Panc1 (cell line): ENCODE measurements around the gene LAG3. TPM values are rescaled to one million over a fixed set of nuclear protein-coding genes. Genes with fewer than 3 reads are reported as not detected.
A peak's percentile ranks its signal among the peaks of the same experiment; 100 is the strongest.

Experiments
- ATAC-seq: fragments of 200-7000 bp; cut with Tn5 transposase; 2 replicates; pipeline ENCODE4 v1.9.1; 2020; ENCODE audit warnings: mild to moderate bottlenecking, moderate library complexity
- BruUV-seq: library from RNA; stranded (reverse); fragments of 400-500 nt; replicated peaks from 2 replicates; lab custom pipeline; 2021; lab: Mats Ljungman, UMichigan
- CTCF ChIA-PET: fragments of 300-600 bp; sonication (Branson Sonifier 250); formaldehyde crosslinking; loops from one replicate; lab custom pipeline; 2022; ENCODE audit warnings: antibody characterized with exemption; lab: Charles Lee
- POLR2A ChIA-PET: fragments of 300-600 bp; sonication (Branson Sonifier 250); formaldehyde crosslinking; loops from one replicate; lab custom pipeline; 2022; ENCODE audit warnings: antibody characterized with exemption; lab: Charles Lee
- DNase-seq: peaks from one replicate; pipeline ENCODE4 v3.0.0-alpha.2; 2010; ENCODE audit warnings: low read depth, low spot score
- H3K27ac ChIP-seq: 2 replicates; pipeline ENCODE4 v1.5.1; 2011; ENCODE audit warnings: mild to moderate bottlenecking, low read length, inconsistent platforms
- H3K27me3 ChIP-seq: fragments of 200-500 bp; sonication (Bioruptor generic); 2 replicates; pipeline ENCODE4 v1.6.0; 2014; ENCODE audit warnings: low read length, inconsistent platforms; ENCODE audit not compliant: control insufficient read depth, insufficient read depth
- H3K36me3 ChIP-seq: fragments of 200-500 bp; sonication (Bioruptor generic); 2 replicates; pipeline ENCODE4 v1.5.1; 2014; ENCODE audit warnings: inconsistent platforms, mild to moderate bottlenecking, low read length, moderate library complexity; ENCODE audit not compliant: control insufficient read depth, insufficient read depth
- H3K4me1 ChIP-seq: 2 replicates; pipeline ENCODE4 v1.5.1; 2011; ENCODE audit warnings: inconsistent platforms, mild to moderate bottlenecking, low read length, moderate library complexity; ENCODE audit not compliant: control insufficient read depth, insufficient read depth
- H3K4me3 ChIP-seq, 2 experiments: 2 replicates each; pipeline ENCODE4 v1.5.1; 2011 to 2012; ENCODE audit warnings: low read depth in 2 of 2, low read length in 2 of 2, mild to moderate bottlenecking in 2 of 2, inconsistent platforms in 1 of 2, moderate library complexity in 1 of 2
- H3K9me3 ChIP-seq: fragments of 200-500 bp; sonication (Bioruptor generic); 2 replicates; pipeline ENCODE4 v1.5.1; 2014; ENCODE audit warnings: low read depth, mild to moderate bottlenecking, inconsistent platforms, low read length, moderate library complexity; ENCODE audit not compliant: control insufficient read depth, insufficient read depth
- POLR2AphosphoS5 ChIP-seq: IDR thresholded peaks from 2 replicates; pipeline ENCODE4 v1.6.1; 2012; ENCODE audit warnings: mild to moderate bottlenecking, low read depth, low read length, moderate library complexity
- SIN3A ChIP-seq: IDR thresholded peaks from 2 replicates; pipeline ENCODE4 v1.6.1; 2012; ENCODE audit warnings: low read depth, mild to moderate bottlenecking, low read length, moderate library complexity, borderline replicate concordance; ENCODE audit not compliant: insufficient read depth
- TCF7L2 ChIP-seq: IDR thresholded peaks from 2 replicates; pipeline ENCODE4 v1.6.1; 2011; ENCODE audit warnings: mild to moderate bottlenecking, low read depth, low read length, inconsistent platforms
- in situ Hi-C: cut with HindIII; loops from 2 replicates; pipeline ENCODE4 v1.10.0; 2016; ENCODE audit warnings: low sequenced_read_pairs, low pct_unique_long_range_greater_than_20kb
- intact Hi-C: fragments of 100-400 bp; cut with micrococcal nuclease; formaldehyde crosslinking; loops from one replicate; pipeline ENCODE4 v1.10.0; 2022; ENCODE audit not compliant: unreplicated experiment
- total RNA-seq: library from RNA; stranded (reverse); gene quantifications from one replicate; pipeline ENCODE4 v1.2.1, GENCODE V29; 2021; ENCODE audit not compliant: unreplicated experiment
- TF ChIP-seq, protein P1 (sequence below): fragments of 450-650 bp; IDR thresholded peaks from 2 replicates; pipeline ENCODE4 v1.5.1; 2017; ENCODE audit warnings: mild to moderate bottlenecking
- TF ChIP-seq, protein P2 (sequence below), 2 experiments: IDR thresholded peaks; 2 replicates each; pipeline ENCODE4 v1.6.1; 2011 to 2012; ENCODE audit warnings: low read depth in 2 of 2, control low read depth in 1 of 2, low read length in 1 of 2, mild to moderate bottlenecking in 1 of 2, moderate library complexity in 1 of 2; ENCODE audit not compliant: insufficient read depth in 1 of 2

The LAG3 gene
- total RNA-seq, 1 experiment from 2014 or later: 2.7 TPM

DNA sequence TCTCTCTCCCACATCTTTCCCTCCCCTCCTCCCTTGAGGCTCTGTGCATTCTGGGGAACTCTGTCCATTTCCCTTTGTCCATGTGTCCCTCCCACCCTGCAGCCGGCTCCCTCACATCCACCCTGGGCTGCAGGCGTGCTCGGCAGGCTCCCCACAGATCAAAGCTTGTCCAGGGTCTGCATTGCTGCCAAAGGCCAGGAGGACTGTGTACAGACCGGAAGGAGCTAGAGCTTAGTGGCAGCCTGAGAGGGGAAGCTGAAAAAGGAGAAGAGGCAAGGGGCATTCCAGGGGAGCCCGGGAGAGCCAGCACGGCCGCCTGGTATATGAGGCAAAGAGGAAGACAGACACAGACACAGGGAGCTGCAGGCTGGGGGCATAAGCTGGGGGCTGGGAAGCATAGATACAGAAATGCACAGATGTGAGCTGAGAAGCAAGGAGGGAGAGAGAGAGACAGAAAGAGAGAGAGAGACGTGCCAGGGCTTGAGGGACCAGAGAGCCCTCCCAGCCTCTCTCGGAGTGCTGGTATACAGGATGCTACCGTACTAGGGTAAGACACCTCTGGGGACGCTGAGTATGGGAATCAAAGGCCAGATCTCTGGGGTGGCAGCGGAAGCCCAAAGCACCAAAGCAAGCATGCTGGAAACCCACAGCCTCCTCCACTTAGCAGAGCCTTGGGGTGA is 20.3 kb downstream of the LAG3 start:
- TF ChIP-seq, protein P1, sequence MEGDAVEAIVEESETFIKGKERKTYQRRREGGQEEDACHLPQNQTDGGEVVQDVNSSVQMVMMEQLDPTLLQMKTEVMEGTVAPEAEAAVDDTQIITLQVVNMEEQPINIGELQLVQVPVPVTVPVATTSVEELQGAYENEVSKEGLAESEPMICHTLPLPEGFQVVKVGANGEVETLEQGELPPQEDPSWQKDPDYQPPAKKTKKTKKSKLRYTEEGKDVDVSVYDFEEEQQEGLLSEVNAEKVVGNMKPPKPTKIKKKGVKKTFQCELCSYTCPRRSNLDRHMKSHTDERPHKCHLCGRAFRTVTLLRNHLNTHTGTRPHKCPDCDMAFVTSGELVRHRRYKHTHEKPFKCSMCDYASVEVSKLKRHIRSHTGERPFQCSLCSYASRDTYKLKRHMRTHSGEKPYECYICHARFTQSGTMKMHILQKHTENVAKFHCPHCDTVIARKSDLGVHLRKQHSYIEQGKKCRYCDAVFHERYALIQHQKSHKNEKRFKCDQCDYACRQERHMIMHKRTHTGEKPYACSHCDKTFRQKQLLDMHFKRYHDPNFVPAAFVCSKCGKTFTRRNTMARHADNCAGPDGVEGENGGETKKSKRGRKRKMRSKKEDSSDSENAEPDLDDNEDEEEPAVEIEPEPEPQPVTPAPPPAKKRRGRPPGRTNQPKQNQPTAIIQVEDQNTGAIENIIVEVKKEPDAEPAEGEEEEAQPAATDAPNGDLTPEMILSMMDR: no peak
- TF ChIP-seq POLR2AphosphoS5 (no peak), SIN3A (no peak), TCF7L2 (no peak)
- TF ChIP-seq, protein P2, sequence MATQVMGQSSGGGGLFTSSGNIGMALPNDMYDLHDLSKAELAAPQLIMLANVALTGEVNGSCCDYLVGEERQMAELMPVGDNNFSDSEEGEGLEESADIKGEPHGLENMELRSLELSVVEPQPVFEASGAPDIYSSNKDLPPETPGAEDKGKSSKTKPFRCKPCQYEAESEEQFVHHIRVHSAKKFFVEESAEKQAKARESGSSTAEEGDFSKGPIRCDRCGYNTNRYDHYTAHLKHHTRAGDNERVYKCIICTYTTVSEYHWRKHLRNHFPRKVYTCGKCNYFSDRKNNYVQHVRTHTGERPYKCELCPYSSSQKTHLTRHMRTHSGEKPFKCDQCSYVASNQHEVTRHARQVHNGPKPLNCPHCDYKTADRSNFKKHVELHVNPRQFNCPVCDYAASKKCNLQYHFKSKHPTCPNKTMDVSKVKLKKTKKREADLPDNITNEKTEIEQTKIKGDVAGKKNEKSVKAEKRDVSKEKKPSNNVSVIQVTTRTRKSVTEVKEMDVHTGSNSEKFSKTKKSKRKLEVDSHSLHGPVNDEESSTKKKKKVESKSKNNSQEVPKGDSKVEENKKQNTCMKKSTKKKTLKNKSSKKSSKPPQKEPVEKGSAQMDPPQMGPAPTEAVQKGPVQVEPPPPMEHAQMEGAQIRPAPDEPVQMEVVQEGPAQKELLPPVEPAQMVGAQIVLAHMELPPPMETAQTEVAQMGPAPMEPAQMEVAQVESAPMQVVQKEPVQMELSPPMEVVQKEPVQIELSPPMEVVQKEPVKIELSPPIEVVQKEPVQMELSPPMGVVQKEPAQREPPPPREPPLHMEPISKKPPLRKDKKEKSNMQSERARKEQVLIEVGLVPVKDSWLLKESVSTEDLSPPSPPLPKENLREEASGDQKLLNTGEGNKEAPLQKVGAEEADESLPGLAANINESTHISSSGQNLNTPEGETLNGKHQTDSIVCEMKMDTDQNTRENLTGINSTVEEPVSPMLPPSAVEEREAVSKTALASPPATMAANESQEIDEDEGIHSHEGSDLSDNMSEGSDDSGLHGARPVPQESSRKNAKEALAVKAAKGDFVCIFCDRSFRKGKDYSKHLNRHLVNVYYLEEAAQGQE (IDR thresholded peaks at IDR 0.05; ENCODE audit: insufficient read depth in 1 of 2, low read depth in 2 of 2, low read length in 1 of 2): no peak
- ChIA-PET POLR2A (interaction anchor here (0.6 kb wide), 1 partner anchor 15 kb away, joined by 7 read pairs; no protein-coding TSS in a partner anchor), CTCF (interaction anchor here (0.6 kb wide), 1 partner anchor 143 kb away, joined by 4 read pairs; no protein-coding TSS in a partner anchor)
- intact Hi-C loops (no loop called here), in situ Hi-C loops (no loop called here)
- H3K27ac ChIP-seq: no peak overlapping the region
- no peaks in the 10 kb centered on the region for H3K4me1 ChIP-seq
- H3K4me3 ChIP-seq: no peak overlapping the region
- H3K27me3 ChIP-seq: no peaks in the 10 kb centered on the region
- H3K9me3 ChIP-seq: no peaks in the 10 kb centered on the region
- no peaks in the 10 kb centered on the region for H3K36me3 ChIP-seq
- no peak for DNase-seq
- ATAC-seq: peak; percentile 70
- no TSS peak for BruUV-seq

DNA sequence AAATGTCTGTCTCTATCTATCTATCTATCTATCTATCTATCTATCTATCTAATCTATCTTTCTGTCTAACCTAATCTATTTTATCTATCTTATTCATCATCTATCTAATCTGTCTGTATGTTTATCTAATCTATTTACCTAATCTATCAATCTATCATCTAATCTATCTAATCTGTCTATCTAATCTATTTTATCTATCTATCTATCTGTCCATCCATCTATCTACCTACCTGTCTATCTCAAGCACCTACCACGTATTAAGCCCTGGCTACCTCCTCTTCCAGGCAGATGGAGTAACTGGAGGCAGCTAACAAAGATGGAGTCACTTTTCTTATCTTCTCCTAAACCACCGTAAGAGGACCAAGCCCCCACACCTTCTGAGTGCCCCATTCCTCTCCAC is 22.8 kb downstream of the LAG3 start:
- no peak for ATAC-seq
- no peak overlapping the region for H3K4me3 ChIP-seq
- no peaks in the 10 kb centered on the region for H3K36me3 ChIP-seq
- intact Hi-C loops (no loop called here), in situ Hi-C loops (no loop called here)
- H3K27me3 ChIP-seq: no peaks in the 10 kb centered on the region
- CTCF ChIA-PET: no interaction called here
- no peak overlapping the region for H3K27ac ChIP-seq
- TF ChIP-seq POLR2AphosphoS5 (no peak), SIN3A (no peak), TCF7L2 (no peak)
- TF ChIP-seq, protein P1: no peak
- TF ChIP-seq, protein P2 (IDR thresholded peaks at IDR 0.05; ENCODE audit: insufficient read depth in 1 of 2, low read depth in 2 of 2, low read length in 1 of 2): no peak
- H3K4me1 ChIP-seq: no peaks in the 10 kb centered on the region
- POLR2A ChIA-PET: no interaction called here
- no TSS peak for BruUV-seq
- no peak for DNase-seq
- no peaks in the 10 kb centered on the region for H3K9me3 ChIP-seq
